HG03064 (cell line): ENCODE data around the gene ACACB.
A peak's percentile ranks its signal among the peaks of the same experiment; 100 is the strongest.

ENCODE experiments used
- ATAC-seq: cut with Tn5 transposase; IDR thresholded peaks from one replicate; pipeline ENCODE4 v1.9.1; 2021; ENCODE audit warnings: low read depth; ENCODE audit not compliant: unreplicated experiment

ACACB gene

DNA sequence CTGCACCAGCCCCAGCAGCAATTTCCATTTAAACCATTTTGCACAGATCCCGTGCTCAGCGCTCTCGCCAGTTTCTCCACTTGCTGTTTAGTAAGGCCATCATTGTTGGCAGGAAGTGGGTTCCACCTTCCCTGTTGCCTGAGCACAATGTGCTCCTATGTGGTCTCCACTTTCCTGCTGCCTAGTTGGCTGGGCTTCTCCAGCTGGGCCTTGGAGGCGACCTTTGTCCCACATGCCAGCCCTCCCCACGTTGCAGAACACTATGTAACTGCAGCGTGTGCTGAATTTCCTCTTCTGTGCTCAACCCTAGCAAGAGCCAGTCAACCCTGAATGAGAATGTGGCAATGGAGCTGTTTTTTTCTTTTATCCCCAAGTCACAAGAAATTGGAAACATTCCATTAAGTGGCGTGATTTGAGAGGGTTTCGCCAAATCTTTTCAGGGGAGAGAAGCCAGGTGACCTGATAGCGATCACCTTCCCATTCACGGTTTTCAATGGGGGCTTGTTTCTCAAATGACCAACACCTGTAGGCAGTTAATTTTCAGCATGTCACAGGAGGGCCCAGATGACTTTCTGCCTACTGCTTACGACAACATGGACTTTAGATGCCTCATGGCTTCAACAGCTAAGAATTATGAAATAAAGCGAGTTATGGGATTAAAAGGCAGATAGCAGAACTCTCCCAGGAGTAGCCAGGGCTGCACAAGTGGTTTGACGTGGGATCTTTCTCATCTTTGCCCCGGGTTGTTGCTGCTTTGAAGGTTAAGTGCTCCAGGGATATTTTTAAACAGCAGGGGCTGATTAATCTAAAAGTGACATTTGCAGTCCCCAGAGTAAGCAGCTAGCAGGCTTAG, at the start of gene ACACB:
TSS of gene ACACB (plus strand) at position 830 of the 853 bp plus-strand sequence. CDS start 22,819 bp downstream, outside the sequence.
- ATAC-seq: no peak

DNA sequence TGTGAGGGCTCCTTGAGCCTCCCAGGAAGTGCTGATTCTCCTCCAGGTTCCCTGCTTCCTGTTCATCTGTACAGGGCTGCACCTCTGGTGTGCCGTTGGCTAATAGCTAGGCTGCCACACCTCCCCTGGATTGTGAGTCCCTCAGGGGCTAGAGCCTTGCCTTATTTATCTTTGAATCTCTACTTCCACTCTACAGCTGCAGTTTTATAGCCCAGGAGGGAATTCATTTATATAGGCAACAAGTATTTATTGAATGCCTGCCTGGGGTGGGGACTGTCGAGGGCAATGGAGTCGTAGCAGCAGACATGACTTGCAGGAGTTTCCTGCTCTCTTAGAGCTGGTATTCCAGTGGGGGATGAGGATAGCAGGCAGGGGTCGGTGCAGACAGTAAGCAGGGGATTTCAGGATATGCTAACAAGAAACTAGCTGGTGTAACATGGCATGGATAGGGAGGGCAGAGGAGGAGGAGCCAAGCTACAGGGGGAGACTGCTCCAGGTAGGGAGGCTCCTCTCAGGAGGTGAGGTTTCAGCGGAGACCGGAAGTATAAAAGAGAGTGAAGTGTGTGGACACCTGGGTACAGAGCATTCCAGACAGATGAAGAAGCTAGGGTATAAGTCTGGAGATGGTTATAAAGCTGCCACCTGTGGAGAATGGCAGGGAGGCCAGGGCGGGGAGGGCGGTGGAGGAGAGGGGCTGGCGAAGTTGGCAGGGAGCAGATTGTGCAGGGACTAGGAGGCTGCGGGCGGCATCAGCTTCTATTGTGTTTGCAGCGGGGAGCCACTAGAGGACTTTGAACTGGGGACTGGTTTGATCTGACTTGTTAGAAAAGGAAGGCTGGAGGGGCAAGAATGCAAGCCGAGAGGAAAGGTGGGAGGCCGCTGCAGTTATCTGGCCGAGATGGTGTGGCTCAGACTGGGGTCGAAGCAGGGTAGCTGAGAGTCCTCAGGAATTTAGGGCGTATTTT, 46.8 kb upstream of the ACACB start:
- ATAC-seq: no peak

DNA sequence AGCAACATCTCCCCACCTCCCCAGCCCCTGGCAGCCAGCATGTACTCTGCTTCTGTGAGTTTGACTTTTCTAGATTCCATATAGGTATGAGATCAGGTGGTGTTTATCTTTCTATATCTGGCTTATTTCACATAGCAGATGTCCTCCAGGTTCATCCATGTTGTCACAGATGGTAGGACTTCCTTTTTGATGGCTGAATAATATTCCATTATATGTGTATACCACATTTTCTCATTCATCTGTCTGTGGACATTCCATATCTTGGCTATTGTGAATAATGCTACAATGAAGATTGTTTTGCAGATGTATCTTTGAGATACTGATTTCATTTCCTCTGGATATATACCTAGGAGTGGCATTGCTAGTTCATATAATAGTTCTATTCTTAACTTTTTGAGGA, 41.5 kb upstream of the ACACB start:
- ATAC-seq: no peak

DNA sequence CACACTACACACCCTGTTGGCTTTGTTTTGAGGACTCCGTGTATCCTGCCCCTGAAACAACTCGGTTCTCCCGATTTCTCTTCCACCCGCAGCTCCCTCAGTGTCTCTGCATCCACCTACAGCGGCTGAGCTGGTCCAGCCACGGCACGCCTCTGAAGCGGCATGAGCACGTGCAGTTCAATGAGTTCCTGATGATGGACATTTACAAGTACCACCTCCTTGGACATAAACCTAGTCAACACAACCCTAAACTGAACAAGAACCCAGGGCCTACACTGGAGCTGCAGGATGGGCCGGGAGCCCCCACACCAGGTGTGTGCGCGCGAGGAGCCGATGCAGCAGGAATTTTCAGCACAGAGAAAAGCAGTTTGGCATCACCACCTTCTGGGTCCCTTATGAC, 33.6 kb upstream of the ACACB start:
- ATAC-seq: no peak

DNA sequence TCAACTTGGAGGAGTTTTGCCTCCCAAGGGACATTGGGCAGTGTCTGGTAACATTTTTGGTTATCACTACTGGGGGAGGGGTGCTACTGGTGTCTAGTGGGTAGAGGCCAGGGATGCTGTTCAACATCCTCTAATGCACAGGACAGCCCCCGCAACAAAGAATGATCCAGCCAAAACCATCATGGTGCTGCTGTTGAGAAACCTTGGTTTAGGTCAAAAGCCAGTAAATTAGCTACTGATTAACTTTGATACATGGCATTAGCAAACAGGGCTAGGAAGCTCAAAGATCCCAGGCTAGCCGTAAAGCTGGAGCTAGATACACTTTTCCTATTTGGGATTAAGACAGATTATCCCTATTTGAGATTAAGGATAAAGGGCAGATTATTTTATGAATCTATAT, 32.0 kb upstream of the ACACB start:
- no peak for ATAC-seq

DNA sequence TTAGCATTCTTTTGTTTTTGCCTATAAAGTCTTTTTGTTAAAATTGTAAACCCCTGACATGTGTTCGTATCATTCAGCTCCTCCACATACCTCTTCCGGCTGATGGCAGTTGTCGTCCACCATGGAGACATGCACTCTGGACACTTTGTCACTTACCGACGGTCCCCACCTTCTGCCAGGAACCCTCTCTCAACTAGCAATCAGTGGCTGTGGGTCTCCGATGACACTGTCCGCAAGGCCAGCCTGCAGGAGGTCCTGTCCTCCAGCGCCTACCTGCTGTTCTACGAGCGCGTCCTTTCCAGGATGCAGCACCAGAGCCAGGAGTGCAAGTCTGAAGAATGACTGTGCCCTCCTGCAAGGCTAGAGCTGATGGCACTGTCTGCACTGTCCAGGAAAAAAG, 30.8 kb upstream of the ACACB start:
- ATAC-seq: no peak

DNA sequence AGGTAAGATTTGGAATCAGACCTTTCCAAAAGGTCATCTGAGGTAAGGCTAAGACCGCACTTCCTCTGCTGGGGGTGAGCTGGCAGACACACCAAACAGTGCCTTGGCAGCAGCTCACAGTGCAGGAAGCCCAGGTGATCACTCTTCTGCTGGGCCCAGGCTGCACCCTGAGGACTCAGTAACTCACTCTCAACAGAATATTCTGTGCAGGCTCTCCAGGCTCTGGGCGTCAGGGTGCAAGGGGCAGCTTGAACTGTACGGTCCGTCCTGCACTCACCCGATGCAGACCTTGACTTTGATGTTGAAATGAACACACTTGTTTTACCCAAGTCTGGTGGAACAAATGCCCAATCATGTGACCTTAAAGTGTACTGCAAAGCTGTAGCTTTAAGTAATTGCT, 29.1 kb upstream of the ACACB start:
- ATAC-seq: no peak

DNA sequence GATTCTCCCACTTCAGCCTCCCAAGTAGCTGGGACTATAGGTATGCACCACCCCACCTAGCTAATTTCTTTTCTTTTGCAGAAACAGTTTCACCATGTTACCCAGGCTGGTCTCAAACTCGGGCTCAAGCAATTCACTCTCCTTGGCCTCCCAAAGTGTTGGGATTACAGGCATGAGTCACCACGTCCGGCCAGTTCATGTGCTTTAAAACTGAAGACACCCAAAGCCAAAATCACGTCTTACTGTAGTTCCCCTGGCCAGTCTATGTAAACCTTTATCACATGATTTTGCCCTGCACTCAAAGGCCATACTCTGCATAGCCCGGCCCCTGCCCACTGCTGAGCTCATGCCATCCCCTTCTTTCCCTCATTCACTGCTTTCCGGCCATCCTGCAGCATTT, 27.6 kb upstream of the ACACB start:
- no peak for ATAC-seq

DNA sequence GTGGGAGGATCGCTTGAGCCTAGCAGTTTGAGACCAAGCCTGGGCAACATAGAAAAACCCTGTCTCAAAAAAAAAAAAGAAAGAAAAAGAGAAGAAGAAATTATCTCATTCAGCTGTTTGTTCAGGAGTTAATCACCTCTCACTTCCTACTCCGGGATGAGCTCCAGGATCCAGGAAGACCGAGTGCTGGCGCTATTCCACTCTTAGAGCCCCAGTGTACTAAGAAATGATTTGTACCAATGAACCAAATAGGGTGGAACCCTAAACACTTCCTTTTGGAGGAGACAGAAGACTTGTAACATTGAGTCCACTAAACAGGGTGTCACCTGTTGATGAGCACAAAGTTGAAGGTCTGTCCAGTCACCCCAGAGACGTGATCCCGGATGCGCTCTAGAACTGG, 26.7 kb upstream of the ACACB start:
- no peak for ATAC-seq

DNA sequence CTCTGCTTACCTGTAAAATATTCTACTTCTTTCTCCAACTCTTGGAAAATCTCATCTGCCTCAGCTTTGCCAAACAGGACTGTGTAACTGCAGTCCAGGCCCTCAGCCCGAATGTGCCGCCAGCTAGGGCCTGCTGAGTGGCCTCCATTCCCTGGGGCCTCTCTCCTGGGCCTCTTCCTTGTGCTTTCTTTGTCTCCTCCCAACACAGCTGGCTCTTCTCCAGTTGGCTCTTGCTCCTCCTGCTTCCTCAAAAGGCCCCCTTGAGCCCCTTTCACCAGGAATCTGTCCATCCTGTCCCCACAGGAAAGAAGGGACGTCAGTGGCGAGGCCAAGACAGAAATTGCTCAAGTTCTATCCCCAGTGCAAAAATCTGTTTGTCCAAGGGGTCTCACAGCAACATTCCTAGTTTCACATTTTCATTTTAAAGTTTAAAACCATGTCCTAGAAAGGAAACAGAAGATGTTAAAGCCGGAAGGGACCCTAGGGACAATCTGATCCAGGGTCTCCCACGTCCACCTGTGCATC, 23.8 kb upstream of the ACACB start:
- ATAC-seq: no peak

DNA sequence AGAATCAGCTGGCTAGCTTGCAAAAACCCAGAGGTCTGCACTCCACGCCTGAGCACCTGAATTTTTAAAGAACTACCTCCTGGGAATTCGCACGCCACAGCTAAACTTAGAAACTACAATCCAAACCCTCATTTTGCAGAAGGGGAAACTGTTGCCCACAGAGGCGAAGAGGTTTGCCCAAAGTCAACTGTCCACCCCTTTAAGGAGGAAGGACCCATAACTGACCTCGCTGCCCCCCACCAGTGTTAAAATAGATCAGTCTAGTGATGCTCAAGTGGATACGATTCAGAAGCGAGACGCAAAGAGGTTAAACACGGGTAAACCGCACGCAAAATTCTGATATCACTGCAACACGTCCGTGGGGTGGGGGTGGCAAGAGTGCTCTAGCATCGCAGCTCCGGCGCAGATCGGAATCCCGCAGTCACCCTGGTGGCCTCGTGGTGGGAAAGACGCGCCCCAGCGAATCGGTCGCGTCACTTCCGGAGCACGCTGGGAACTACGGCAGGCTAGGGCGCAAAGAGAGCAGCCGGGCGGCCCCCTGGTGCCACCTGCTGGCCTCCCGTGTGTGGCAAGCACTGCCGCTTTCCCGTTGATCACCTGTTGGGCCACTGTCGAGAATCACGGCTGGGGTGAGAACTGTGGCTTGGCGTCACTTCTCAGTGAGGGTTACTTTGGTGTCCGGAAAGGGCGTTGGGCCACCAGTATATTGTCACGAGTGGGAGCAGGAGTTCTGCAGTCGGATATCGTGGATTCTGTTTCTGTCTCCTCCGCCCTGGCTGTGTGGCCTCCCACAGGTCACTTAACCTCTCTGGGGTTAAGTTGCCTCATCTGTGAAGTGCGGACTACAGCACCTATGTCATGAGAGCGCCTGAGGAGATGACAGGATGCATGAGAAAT, 23.1 kb upstream of the ACACB start, which contains the start of gene ALKBH2:
TSS of gene ALKBH2 (minus strand) at position 451 of the 897 bp plus-strand sequence. CDS start 686 bp downstream, outside the sequence.
- peak; percentile 38 for ATAC-seq

DNA sequence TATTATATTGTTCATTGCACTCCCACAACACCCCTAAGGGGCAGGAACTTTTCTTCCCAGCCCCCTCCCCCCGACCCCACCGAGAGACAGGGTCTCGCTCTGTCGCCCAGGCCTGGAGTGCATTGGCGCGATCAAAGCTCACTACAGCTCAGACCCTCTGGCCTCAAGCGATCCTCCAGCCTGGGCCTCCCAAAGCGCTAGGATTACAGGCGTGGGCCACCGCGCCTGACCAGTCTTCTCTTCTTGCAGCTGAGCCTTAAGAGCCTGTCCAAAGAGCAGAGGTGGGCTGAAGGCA, 19.3 kb upstream of the ACACB start:
- no peak for ATAC-seq

DNA sequence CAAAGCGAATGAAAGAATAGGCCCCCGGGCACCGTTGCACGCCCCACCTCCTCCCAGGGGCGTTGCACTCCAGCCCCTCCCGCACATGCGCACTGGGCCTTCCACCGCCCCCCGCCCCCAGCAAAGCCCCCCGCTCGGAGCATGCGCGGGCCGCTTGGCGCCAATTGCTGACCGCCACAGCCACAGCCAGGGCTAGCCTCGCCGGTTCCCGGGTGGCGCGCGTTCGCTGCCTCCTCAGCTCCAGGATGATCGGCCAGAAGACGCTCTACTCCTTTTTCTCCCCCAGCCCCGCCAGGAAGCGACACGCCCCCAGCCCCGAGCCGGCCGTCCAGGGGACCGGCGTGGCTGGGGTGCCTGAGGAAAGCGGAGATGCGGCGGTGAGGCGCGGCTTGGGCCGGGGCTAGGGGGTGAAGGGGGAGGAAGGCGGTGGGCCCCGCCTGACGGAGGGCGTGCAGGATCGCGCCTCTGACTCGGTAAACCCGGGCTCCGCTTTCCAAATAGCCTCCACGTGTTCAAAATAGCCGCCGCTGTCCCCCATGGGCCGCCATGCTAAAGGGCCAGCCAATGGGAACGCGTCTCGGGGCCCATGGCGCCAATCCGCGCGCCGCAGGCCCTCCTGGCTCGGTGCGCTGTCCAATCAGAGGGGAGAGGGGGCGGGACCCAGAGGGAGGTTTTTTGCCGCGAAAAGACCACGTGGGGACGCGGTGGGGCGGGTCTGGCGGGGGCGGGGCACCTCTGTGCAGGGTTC, 18.8 kb upstream of the ACACB start, which contains the start of gene UNG:
TSS of gene UNG (plus strand) at position 163 of the 748 bp plus-strand sequence. CDS start at position 246, 83 bp downstream.
- ATAC-seq: peak; percentile 82

DNA sequence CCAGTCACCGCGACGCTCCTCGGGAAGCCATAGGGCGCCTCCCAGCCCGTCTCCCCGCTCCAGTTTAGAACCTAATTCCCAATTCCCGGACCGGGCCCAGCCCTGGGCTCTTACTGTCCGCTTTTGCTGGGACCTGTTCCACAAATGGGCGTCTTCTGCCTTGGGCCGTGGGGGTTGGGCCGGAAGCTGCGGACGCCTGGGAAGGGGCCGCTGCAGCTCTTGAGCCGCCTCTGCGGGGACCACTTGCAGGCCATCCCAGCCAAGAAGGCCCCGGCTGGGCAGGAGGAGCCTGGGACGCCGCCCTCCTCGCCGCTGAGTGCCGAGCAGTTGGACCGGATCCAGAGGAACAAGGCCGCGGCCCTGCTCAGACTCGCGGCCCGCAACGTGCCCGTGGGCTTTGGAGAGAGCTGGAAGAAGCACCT, 18.2 kb upstream of the ACACB start:
- ATAC-seq: peak; percentile 36

DNA sequence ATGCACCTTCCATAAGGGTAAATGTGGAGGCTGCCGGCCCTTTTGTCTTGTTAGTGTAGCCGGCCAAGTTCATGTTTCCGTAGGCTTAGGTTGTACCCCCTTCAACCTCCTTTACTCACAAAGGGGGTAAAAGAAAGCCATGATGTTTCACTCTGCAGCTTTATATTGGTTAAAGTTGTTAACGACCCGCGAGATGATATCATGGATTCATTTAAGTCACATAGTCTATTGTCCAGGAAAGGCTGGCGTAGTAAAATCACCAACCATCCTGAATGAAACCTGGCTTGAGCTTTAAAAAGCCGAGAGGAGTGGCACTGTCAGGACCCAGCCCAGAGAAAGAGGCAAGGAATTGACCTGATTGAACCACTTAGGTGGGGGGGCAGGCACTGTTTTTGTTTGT, 17.7 kb upstream of the ACACB start:
- ATAC-seq: no peak

DNA sequence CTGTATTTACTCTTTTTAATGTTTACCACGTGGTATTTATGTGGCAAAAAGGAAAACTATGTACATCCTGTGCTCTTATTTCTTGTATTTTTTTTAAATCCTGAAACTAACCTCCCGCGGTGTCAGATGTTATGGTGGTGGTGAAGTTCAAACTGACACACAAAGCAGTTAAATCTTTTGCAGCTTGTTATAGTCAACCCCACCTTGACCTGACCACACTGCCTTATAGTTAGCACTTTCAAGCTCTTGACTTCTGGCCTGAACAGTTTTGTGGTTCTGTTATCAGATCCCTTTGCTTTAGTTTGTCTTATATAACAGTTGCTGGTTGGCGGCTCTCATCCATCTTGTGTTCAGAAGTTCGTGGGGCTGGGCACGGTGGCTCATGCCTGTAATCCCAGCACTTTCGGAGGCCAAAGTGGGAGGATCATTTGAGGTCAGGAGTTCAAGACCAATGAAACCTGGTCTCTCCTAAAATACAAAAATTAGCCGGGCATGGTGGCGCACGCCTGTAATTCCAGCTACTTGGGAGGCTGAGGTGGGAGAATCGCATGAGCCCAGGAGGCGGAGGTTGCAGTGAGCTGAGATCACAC, 16.9 kb upstream of the ACACB start:
- no peak for ATAC-seq

DNA sequence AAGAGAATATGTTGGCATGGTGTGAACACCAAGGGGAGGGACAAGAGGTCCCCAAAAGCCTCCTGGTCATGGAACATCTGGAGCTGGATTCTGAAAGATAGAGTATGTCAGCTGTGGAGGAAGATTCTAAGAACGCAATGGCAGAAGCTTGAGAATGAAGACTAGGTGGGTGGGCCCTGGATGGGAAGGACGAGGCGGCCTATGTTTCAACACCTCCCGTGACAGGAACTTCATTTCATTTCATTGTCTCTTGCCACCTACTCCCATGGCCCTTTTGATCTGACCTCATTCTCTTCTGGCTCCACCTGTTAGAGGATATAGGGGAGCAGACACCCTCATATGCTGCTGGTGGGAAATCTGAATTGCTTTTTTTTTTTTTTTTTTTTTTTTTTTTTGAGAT, 15.6 kb upstream of the ACACB start:
- ATAC-seq: no peak

DNA sequence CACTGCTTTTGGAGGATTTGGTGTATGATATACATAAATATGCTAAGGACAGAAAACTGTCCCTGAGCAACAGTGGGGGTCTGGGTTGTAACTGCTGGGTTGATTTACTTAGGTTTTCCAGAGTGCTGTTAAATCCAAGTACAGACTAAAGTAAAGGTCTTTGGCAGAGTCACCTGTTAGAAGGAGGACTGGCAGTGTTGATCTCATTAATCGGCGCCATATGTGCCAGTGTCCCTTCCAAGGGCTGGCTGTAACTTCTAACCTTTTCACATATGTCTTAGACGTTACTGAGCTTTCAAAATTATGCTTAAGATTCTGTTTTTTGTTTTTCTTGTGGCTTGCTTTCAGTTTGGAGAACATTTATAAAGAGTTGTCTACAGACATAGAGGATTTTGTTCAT, 13.9 kb upstream of the ACACB start:
- ATAC-seq: no peak

DNA sequence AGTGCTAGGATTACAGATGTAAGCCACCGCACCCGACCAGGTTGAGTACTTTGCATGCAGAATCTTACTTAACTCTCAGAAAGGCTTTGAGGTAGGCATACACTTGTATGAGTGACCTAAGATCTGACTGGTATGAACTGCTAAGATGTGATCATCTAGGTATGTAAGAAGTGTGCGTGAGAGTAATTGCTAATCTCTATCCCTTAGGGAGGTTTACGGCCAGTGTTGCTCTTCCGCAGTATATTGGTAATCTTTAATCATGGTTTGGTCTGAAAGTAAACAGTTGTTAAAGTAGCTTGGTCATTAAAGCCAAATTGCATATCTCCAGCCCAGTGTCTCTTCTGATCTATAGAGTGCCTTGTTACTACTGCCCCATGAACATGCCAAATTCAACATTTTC, 11.2 kb upstream of the ACACB start:
- no peak for ATAC-seq
